ENCODE results near the gene NBEAL2.
A peak's percentile ranks its signal among the peaks of the same experiment; 100 is the strongest.

GRCh38 chr3:46995901-46996562 lies 16.6 kb downstream of the NBEAL2 start:
- TF ChIP-seq CTCF (IDR thresholded peaks at IDR 0.05 in 8 of 11, conservative IDR thresholded peaks at IDR 0.05 in 3 of 11) (no peak), POLR2A (IDR thresholded peaks at IDR 0.05) (no peak), POLR2AphosphoS5 (IDR thresholded peaks at IDR 0.05) (peak in 1 of 3 donors; percentile 52)

All from spleen (tissue), 7 donors.